Stomach (tissue), 4 donors: Measurements from ENCODE around the gene TEX51.

Experiments
- CTCF ChIP-seq, 7 experiments: fragments of 450-650 bp in 4 of 7; fragments of 200-600 bp in 3 of 7; sonication (generic) in 3 of 7; IDR thresholded peaks; one replicate each; pipeline ENCODE4 v1.5.1; 2016 to 2019; ENCODE audit warnings: antibody characterized with exemption in 7 of 7, control low read depth in 2 of 7, mild to moderate bottlenecking in 1 of 7
- POLR2A ChIP-seq, 4 donors: fragments of 450-650 bp; IDR thresholded peaks; one replicate each; pipeline ENCODE4 v1.6.1; 2016; ENCODE audit warnings: antibody characterized with exemption in 4 of 4, control low read depth in 2 of 4, mild to moderate bottlenecking in 1 of 4, moderate library complexity in 1 of 4
- POLR2AphosphoS5 ChIP-seq, 3 donors: sonication (generic); formaldehyde crosslinking; IDR thresholded peaks; one replicate each; pipeline ENCODE4 v1.6.1; 2016; ENCODE audit warnings: antibody characterized with exemption in 3 of 3

- TF ChIP-seq POLR2AphosphoS5 (IDR thresholded peaks at IDR 0.05) (no peak), CTCF (IDR thresholded peaks at IDR 0.05) (no peak), POLR2A (IDR thresholded peaks at IDR 0.05) (no peak)
These were observed 36.0 kb upstream of the TEX51 start for GRCh38 chr2:126862730-126863129.
